HEK293 (cell line): ENCODE data around the gene RAB6A.

Source experiments
- CTCF ChIA-PET: fragments of 350-600 bp; formaldehyde crosslinking; extraction: SDS; loops from one replicate; lab custom pipeline; 2021; ENCODE audit warnings: antibody characterized with exemption; lab: Yijun Ruan, JAX
- POLR2A ChIA-PET: fragments of 300-600 bp; formaldehyde crosslinking; extraction: SDS; loops from one replicate; lab custom pipeline; 2020; ENCODE audit warnings: antibody characterized with exemption, inconsistent platforms; lab: Yijun Ruan, JAX
- H3K27ac ChIP-seq: fragments of 200-500 bp; sonication (Bioruptor generic); 2 replicates; pipeline ENCODE4 v1.5.1; 2014; ENCODE audit warnings: low read depth, low read length, control low read depth, inconsistent platforms; ENCODE audit errors: extremely low read depth
- H3K36me3 ChIP-seq, 2 experiments: fragments of 200-500 bp in 1 of 2; sonication (Bioruptor generic) in 1 of 2; 1 replicate in 1 of 2; 2 replicates in 1 of 2; pipeline ENCODE4 v1.5.1; 2014 to 2017; ENCODE audit warnings: inconsistent platforms in 2 of 2, low read length in 2 of 2; ENCODE audit not compliant: control insufficient read depth in 2 of 2, insufficient read depth in 1 of 2
- H3K4me1 ChIP-seq: fragments of 200-500 bp; sonication (Bioruptor generic); 2 replicates; pipeline ENCODE4 v1.5.1; 2014; ENCODE audit warnings: mild to moderate bottlenecking, low read length, inconsistent platforms; ENCODE audit not compliant: control insufficient read depth, insufficient read depth
- H3K4me3 ChIP-seq: 2 replicates; pipeline ENCODE4 v1.5.1; 2011; ENCODE audit warnings: low read depth, mild to moderate bottlenecking, control low read depth, low read length, moderate library complexity
- H3K9me3 ChIP-seq: fragments of 200-500 bp; sonication (Bioruptor generic); 2 replicates; pipeline ENCODE4 v1.5.1; 2014; ENCODE audit warnings: low read depth, low read length, inconsistent platforms; ENCODE audit not compliant: control insufficient read depth, insufficient read depth
- KLF8 ChIP-seq: fragments of 450-650 bp; formaldehyde crosslinking; IDR thresholded peaks from 2 replicates; pipeline ENCODE4 v1.5.1; 2016; ENCODE audit warnings: missing biosample characterization, missing genetic modification characterization
- KLF9 ChIP-seq: fragments of 450-650 bp; formaldehyde crosslinking; IDR thresholded peaks from 2 replicates; pipeline ENCODE4 v1.5.1; 2016; ENCODE audit warnings: missing biosample characterization, missing genetic modification characterization, low read depth
- MEIS1 ChIP-seq: sonication (generic); formaldehyde crosslinking; IDR thresholded peaks from 2 replicates; pipeline ENCODE4 v1.8.1; 2022; ENCODE audit warnings: missing genetic modification reagents, mild to moderate bottlenecking, borderline replicate concordance
- REPIN1 ChIP-seq: fragments of 450-650 bp; formaldehyde crosslinking; IDR thresholded peaks from 2 replicates; pipeline ENCODE4 v1.5.1; 2017; ENCODE audit warnings: missing biosample characterization, missing genetic modification characterization, low read depth
- ZNF114 ChIP-seq: fragments of 450-650 bp; formaldehyde crosslinking; IDR thresholded peaks from 2 replicates; pipeline ENCODE4 v1.5.0; 2017; ENCODE audit warnings: missing biosample characterization, missing genetic modification characterization
- ZNF140 ChIP-seq: fragments of 450-650 bp; formaldehyde crosslinking; IDR thresholded peaks from 2 replicates; pipeline ENCODE4 v1.5.1; 2016; ENCODE audit warnings: missing biosample characterization, missing genetic modification characterization
- ZNF184 ChIP-seq: fragments of 450-650 bp; IDR thresholded peaks from 2 replicates; pipeline ENCODE4 v1.5.1; 2018; ENCODE audit warnings: missing biosample characterization, mild to moderate bottlenecking, missing genetic modification characterization
- ZNF24 ChIP-seq: fragments of 450-650 bp; formaldehyde crosslinking; IDR thresholded peaks from 2 replicates; pipeline ENCODE4 v1.5.1; 2016; ENCODE audit warnings: missing biosample characterization, missing genetic modification characterization
- ZNF292 ChIP-seq: fragments of 450-650 bp; formaldehyde crosslinking; IDR thresholded peaks from 2 replicates; pipeline ENCODE4 v1.5.1; 2016; ENCODE audit warnings: low read depth, missing biosample characterization, missing genetic modification characterization, borderline replicate concordance
- ZNF302 ChIP-seq: fragments of 450-650 bp; formaldehyde crosslinking; IDR thresholded peaks from 2 replicates; pipeline ENCODE4 v1.5.1; 2016; ENCODE audit warnings: missing biosample characterization, missing genetic modification characterization, low read depth
- ZNF311 ChIP-seq: fragments of 450-650 bp; formaldehyde crosslinking; IDR thresholded peaks from 2 replicates; pipeline ENCODE4 v1.5.1; 2017; ENCODE audit warnings: missing biosample characterization, missing genetic modification characterization, borderline replicate concordance
- ZNF549 ChIP-seq: fragments of 450-650 bp; IDR thresholded peaks from 2 replicates; pipeline ENCODE4 v1.5.1; 2018; ENCODE audit warnings: missing biosample characterization, missing genetic modification characterization, mild to moderate bottlenecking, inconsistent platforms, moderate library complexity
- ZNF624 ChIP-seq: fragments of 450-650 bp; formaldehyde crosslinking; IDR thresholded peaks from 2 replicates; pipeline ENCODE4 v1.5.1; 2017; ENCODE audit warnings: missing biosample characterization, missing genetic modification characterization
- ZNF654 ChIP-seq: fragments of 450-650 bp; formaldehyde crosslinking; IDR thresholded peaks from 2 replicates; pipeline ENCODE4 v1.5.1; 2016; ENCODE audit warnings: low read depth, missing biosample characterization, missing genetic modification characterization
- ZNF707 ChIP-seq: fragments of 450-650 bp; formaldehyde crosslinking; IDR thresholded peaks from 2 replicates; pipeline ENCODE4 v1.5.1; 2016; ENCODE audit warnings: missing biosample characterization, missing genetic modification characterization
- TF ChIP-seq, protein P1 (sequence below): fragments of 450-650 bp; formaldehyde crosslinking; IDR thresholded peaks from 2 replicates; pipeline ENCODE4 v1.5.1; 2017; ENCODE audit warnings: missing biosample characterization, missing genetic modification characterization
- TF ChIP-seq, protein P2 (sequence below): fragments of 450-650 bp; formaldehyde crosslinking; IDR thresholded peaks from 2 replicates; pipeline ENCODE4 v1.5.1; 2016; ENCODE audit warnings: missing biosample characterization, missing genetic modification characterization
- TF ChIP-seq, protein P3 (sequence below): fragments of 450-650 bp; formaldehyde crosslinking; conservative IDR thresholded peaks from 2 replicates; pipeline ENCODE4 v1.5.1; 2016; ENCODE audit warnings: low read depth, missing biosample characterization, missing genetic modification characterization
- TF ChIP-seq, protein P4 (sequence below): fragments of 450-650 bp; formaldehyde crosslinking; IDR thresholded peaks from 2 replicates; pipeline ENCODE4 v1.5.1; 2017; ENCODE audit warnings: missing biosample characterization, missing genetic modification characterization

RAB6A gene

DNA sequence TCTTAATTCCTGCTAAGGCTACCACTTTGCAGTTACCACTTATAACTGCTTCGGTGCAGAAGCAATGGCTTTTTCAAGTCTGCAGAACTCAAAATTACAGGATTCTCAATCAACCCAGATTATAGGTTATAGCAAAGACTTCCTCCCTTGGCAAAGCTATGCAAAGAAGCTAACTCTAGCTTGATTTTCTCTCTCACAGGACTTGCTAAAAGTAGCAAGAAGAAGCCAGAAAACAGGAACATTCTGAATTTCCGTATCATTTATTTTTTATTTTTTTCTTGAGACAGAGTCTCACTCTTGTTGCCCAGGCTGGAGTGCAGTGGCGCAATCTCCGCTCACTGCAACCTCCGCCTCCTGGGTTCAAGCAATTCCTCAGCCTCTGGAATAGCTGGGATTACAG lies 125.2 kb downstream of the RAB6A start:
- no peaks in the 10 kb centered on the region for H3K9me3 ChIP-seq
- POLR2A ChIA-PET = no interaction called here
- H3K27ac ChIP-seq = no peak overlapping the region
- no peak for TF ChIP-seq ZNF302
- TF ChIP-seq ZNF24 = no peak
- no peak for TF ChIP-seq KLF9 (tag by site-specific recombination)
- no peak for TF ChIP-seq ZNF311 (tag by site-specific recombination)
- TF ChIP-seq, protein P1, sequence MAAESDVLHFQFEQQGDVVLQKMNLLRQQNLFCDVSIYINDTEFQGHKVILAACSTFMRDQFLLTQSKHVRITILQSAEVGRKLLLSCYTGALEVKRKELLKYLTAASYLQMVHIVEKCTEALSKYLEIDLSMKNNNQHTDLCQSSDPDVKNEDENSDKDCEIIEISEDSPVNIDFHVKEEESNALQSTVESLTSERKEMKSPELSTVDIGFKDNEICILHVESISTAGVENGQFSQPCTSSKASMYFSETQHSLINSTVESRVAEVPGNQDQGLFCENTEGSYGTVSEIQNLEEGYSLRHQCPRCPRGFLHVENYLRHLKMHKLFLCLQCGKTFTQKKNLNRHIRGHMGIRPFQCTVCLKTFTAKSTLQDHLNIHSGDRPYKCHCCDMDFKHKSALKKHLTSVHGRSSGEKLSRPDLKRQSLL (tag by site-specific recombination) = no peak
- TF ChIP-seq MEIS1 (CRISPR knock-in tag) = no peak
- TF ChIP-seq KLF8 (tag by site-specific recombination) = no peak
- no peak for TF ChIP-seq ZNF654
- no peak for TF ChIP-seq ZNF184 (tag by site-specific recombination)
- TF ChIP-seq, protein P2, sequence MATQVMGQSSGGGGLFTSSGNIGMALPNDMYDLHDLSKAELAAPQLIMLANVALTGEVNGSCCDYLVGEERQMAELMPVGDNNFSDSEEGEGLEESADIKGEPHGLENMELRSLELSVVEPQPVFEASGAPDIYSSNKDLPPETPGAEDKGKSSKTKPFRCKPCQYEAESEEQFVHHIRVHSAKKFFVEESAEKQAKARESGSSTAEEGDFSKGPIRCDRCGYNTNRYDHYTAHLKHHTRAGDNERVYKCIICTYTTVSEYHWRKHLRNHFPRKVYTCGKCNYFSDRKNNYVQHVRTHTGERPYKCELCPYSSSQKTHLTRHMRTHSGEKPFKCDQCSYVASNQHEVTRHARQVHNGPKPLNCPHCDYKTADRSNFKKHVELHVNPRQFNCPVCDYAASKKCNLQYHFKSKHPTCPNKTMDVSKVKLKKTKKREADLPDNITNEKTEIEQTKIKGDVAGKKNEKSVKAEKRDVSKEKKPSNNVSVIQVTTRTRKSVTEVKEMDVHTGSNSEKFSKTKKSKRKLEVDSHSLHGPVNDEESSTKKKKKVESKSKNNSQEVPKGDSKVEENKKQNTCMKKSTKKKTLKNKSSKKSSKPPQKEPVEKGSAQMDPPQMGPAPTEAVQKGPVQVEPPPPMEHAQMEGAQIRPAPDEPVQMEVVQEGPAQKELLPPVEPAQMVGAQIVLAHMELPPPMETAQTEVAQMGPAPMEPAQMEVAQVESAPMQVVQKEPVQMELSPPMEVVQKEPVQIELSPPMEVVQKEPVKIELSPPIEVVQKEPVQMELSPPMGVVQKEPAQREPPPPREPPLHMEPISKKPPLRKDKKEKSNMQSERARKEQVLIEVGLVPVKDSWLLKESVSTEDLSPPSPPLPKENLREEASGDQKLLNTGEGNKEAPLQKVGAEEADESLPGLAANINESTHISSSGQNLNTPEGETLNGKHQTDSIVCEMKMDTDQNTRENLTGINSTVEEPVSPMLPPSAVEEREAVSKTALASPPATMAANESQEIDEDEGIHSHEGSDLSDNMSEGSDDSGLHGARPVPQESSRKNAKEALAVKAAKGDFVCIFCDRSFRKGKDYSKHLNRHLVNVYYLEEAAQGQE (tag by site-specific recombination) = no peak
- no peak for TF ChIP-seq ZNF624 (tag by site-specific recombination)
- TF ChIP-seq ZNF292 (tag by site-specific recombination) = no peak
- no peak for TF ChIP-seq ZNF114 (tag by site-specific recombination)
- no peak for TF ChIP-seq REPIN1 (tag by site-specific recombination)
- TF ChIP-seq, protein P3, sequence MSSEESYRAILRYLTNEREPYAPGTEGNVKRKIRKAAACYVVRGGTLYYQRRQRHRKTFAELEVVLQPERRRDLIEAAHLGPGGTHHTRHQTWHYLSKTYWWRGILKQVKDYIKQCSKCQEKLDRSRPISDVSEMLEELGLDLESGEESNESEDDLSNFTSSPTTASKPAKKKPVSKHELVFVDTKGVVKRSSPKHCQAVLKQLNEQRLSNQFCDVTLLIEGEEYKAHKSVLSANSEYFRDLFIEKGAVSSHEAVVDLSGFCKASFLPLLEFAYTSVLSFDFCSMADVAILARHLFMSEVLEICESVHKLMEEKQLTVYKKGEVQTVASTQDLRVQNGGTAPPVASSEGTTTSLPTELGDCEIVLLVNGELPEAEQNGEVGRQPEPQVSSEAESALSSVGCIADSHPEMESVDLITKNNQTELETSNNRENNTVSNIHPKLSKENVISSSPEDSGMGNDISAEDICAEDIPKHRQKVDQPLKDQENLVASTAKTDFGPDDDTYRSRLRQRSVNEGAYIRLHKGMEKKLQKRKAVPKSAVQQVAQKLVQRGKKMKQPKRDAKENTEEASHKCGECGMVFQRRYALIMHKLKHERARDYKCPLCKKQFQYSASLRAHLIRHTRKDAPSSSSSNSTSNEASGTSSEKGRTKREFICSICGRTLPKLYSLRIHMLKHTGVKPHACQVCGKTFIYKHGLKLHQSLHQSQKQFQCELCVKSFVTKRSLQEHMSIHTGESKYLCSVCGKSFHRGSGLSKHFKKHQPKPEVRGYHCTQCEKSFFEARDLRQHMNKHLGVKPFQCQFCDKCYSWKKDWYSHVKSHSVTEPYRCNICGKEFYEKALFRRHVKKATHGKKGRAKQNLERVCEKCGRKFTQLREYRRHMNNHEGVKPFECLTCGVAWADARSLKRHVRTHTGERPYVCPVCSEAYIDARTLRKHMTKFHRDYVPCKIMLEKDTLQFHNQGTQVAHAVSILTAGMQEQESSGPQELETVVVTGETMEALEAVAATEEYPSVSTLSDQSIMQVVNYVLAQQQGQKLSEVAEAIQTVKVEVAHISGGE (tag by site-specific recombination) = no peak
- no peak for TF ChIP-seq ZNF707
- no peak for TF ChIP-seq ZNF549 (tag by site-specific recombination)
- TF ChIP-seq ZNF140 = no peak
- TF ChIP-seq, protein P4, sequence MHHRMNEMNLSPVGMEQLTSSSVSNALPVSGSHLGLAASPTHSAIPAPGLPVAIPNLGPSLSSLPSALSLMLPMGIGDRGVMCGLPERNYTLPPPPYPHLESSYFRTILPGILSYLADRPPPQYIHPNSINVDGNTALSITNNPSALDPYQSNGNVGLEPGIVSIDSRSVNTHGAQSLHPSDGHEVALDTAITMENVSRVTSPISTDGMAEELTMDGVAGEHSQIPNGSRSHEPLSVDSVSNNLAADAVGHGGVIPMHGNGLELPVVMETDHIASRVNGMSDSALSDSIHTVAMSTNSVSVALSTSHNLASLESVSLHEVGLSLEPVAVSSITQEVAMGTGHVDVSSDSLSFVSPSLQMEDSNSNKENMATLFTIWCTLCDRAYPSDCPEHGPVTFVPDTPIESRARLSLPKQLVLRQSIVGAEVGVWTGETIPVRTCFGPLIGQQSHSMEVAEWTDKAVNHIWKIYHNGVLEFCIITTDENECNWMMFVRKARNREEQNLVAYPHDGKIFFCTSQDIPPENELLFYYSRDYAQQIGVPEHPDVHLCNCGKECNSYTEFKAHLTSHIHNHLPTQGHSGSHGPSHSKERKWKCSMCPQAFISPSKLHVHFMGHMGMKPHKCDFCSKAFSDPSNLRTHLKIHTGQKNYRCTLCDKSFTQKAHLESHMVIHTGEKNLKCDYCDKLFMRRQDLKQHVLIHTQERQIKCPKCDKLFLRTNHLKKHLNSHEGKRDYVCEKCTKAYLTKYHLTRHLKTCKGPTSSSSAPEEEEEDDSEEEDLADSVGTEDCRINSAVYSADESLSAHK = no peak
- TF ChIP-seq, all 188 proteins: peak for 0
- CTCF ChIA-PET = interaction anchor here (0.5 to 2.5 kb wide), 3 partner anchors 10 to 298 kb away, joined by 3 to 22 read pairs (median 4); no protein-coding TSS in a partner anchor
- Histone ChIP-seq H3K4me3 (no peak overlapping the region), H3K4me1 (no peaks in the 10 kb centered on the region), H3K36me3 (no peaks in the 10 kb centered on the region)
